NCI-H2107 (cell line): ENCODE measurements around the gene CTR9.
"Not testable (repeated sequence)": the region's sequence is repeated elsewhere in the genome, so short reads cannot be mapped to it uniquely, and the experiment has no call there.

Source experiments
- DNase-seq: peaks from one replicate; lab custom pipeline; 2025; lab: John Stamatoyannopoulos, UW

CTR9 gene

DNA sequence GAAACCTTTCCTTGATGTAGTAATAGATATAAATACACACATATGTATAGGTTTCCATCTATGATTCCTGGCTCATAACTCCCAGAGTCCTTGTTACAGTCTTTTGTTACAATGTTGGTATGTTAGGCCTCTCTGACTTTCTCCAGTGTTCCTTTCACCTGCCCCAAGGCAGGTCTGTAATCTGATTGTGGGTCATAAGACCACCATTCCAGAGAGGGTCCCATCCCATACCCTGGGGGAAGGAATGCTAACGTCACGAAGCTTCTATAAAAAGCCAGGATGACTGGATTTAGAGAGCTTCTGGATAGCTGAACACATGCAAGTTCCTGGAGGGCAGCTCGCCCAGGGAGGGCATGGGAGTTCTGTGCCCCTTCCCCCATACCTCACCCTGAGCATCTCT is 71.4 kb downstream of the CTR9 start:
- DNase-seq, result not testable (repeated sequence)

DNA sequence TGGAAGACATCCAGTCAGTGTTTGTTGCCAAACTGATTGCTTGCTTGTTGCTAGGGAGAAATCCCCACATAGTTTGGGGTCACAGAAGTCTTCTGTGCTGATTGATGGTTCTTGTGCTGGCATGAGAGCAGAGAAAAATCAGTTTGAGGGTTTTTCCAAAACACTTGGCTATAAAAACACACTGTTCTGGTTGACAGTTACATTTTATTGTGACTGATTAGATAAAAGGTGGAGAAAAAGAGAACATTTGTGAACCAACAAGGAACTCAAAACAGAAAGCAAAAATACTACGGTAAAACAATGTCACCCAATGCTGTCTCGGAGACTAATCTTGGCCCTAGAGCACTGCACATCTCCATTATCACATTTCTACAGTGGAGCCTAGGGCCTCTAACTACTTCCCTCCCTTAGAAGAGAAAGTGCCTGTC is 72.1 kb downstream of the CTR9 start:
- no peak for DNase-seq

DNA sequence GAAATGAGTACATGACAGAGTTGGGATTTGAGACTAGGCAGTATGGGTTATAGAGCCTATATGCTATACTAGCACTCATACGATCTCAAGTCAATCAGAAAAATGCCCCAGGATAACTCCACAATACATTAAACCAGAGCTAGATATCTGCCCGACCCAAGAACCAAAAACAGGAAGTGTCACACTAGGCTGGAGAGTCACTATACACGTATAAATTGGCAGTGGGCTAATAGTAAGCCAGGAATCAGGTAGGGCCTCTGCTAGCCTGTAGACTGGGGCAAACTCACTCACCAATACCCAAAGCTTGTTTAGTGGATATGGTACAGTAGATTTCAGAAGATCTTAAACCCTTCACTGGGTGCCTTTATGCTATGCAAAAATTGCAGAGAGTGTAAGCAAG is 73.8 kb downstream of the CTR9 start:
- no peak for DNase-seq

- no peak for DNase-seq
Observed at GRCh38 chr11:10828402-10828801, 77.4 kb downstream of the CTR9 start.

GRCh38 chr11:10829139-10829538 is 78.1 kb downstream of the CTR9 start:
- no peak for DNase-seq
